ENCODE measurements around the gene IFI35. TPM values are rescaled to one million over a fixed set of nuclear protein-coding genes. Genes with fewer than 3 reads are reported as not detected.

The IFI35 gene
- polyA plus RNA-seq, 2 donors = 7.4 to 9.0 TPM

DNA sequence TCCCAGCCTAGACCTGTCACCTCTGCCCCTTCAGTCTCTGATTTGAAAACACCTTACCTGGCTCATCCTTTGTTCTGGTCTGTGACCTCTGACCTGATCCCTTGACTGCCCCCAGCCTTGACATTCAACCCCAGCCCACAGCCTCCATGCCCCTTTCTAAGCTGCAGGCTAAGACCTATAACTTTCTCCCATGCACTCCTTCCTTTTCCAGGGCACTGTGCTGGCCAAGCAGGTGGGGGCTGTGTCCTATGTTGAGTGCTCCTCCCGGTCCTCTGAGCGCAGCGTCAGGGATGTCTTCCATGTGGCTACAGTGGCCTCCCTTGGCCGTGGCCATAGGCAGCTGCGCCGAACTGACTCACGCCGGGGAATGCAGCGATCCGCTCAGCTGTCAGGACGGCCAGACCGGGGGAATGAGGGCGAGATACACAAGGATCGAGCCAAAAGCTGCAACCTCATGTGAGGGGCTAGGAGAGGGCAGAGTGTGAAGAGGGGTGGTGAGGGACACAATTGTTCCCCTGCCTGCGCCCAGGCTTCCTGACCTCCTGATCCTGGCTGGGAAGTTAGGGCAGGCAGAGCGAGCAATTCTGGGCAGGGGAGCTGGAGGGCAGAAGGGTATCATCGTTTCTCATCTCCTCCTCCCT lies 21.8 kb downstream of the IFI35 start:
- WGBS, 2 donors = 83% methylated on average over 17 of the region's 17 CpGs
- H3K27me3 ChIP-seq (ENCODE audit: control insufficient read depth in 1 of 2, insufficient read depth in 2 of 2, low read length in 2 of 2) = no peaks in the 10 kb centered on the region

DNA sequence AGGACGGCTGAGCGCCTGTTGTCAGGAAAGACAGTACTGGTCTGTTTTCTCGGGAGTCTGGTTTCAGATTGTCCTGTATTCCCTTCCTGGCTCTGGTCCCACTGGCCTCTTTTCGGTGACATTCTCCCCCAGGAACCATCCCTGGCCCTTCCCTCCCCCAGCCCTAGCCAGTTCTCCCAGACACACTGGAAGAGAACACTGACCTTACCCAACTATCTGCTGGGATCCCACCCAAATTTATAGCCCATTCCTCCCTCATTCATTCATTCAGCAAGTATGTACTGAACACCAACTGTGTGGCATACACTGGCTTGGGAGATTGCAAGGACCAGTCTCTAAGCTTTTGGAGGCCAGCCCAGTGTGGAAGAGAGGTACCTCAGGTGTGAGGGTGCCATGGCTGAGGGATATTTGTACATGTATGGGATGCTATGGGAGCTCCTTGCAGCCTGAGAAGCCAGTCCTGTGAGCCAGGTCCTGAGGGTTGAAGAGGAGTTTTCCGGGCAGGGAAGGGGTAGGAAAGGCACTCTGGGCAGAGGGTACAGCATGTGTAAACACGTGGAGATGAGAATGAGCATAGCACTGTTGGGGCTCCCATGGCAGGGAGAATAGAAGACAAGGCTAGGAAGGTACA lies 23.7 kb downstream of the IFI35 start:
- H3K27me3 ChIP-seq (ENCODE audit: control insufficient read depth in 1 of 2, insufficient read depth in 2 of 2, low read length in 2 of 2) = no peaks in the 10 kb centered on the region
- H3K27ac ChIP-seq (ENCODE audit: low read depth in 2 of 2, low read length in 1 of 2) = no peak overlapping the region
- H3K4me1 ChIP-seq (ENCODE audit: control insufficient read depth in 2 of 2, insufficient read depth in 2 of 2, low read length in 1 of 2) = no peaks in the 10 kb centered on the region
- no peaks in the 10 kb centered on the region for H3K36me3 ChIP-seq (ENCODE audit: control insufficient read depth in 2 of 2, insufficient read depth in 2 of 2, low read length in 1 of 2)
- WGBS, 2 donors = 74 to 75% methylated on average over 6 of the region's 6 CpGs
- H3K4me3 ChIP-seq (ENCODE audit: low read depth in 1 of 2, low read length in 2 of 2) = no peak overlapping the region
- H3K9me3 ChIP-seq (ENCODE audit: control insufficient read depth in 2 of 2, insufficient read depth in 1 of 2, low read depth in 1 of 2, low read length in 1 of 2) = no peaks in the 10 kb centered on the region

More for the DNA sequence above, 21.8 kb downstream of the IFI35 start:
- Histone ChIP-seq H3K9me3 (ENCODE audit: control insufficient read depth in 2 of 2, insufficient read depth in 1 of 2, low read depth in 1 of 2, low read length in 1 of 2) (no peaks in the 10 kb centered on the region), H3K36me3 (ENCODE audit: control insufficient read depth in 2 of 2, insufficient read depth in 2 of 2, low read length in 1 of 2) (no peaks in the 10 kb centered on the region), H3K4me3 (ENCODE audit: low read depth in 1 of 2, low read length in 2 of 2) (no peak overlapping the region), H3K4me1 (ENCODE audit: control insufficient read depth in 2 of 2, insufficient read depth in 2 of 2, low read length in 1 of 2) (peaks cover 0 to 2% of the 10 kb centered on the region in 2 donors), H3K27ac (ENCODE audit: low read depth in 2 of 2, low read length in 1 of 2) (no peak overlapping the region)

DNA sequence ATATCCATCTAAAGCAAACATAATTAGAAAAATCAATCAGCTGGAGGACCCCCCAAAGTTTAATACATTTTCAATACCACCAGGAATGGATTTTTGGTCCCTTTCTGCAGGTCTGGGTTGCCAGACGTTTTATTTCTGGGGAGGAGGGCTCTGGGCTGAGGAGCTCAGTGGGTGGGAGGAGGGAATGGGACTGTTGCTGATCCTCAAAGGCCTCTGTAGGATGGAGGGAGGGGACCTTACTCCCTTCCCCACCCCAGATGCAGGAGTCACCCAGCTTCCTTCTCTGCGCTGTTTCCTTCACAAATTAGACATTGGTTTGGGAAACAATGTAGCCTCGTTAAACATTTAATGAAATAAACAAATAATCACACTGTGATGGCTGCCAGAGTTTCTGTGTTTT lies 25.1 kb downstream of the IFI35 start:
- no peaks in the 10 kb centered on the region for H3K9me3 ChIP-seq (ENCODE audit: control insufficient read depth in 2 of 2, insufficient read depth in 1 of 2, low read depth in 1 of 2, low read length in 1 of 2)
- H3K4me3 ChIP-seq (ENCODE audit: low read depth in 1 of 2, low read length in 2 of 2) = no peak overlapping the region
- WGBS, 2 donors = 81 to 84% methylated on average over 3 of the region's 3 CpGs
- no peak overlapping the region for H3K27ac ChIP-seq (ENCODE audit: low read depth in 2 of 2, low read length in 1 of 2)
- H3K36me3 ChIP-seq (ENCODE audit: control insufficient read depth in 2 of 2, insufficient read depth in 2 of 2, low read length in 1 of 2) = no peaks in the 10 kb centered on the region
- no peaks in the 10 kb centered on the region for H3K4me1 ChIP-seq (ENCODE audit: control insufficient read depth in 2 of 2, insufficient read depth in 2 of 2, low read length in 1 of 2)
- no peaks in the 10 kb centered on the region for H3K27me3 ChIP-seq (ENCODE audit: control insufficient read depth in 1 of 2, insufficient read depth in 2 of 2, low read length in 2 of 2)

DNA sequence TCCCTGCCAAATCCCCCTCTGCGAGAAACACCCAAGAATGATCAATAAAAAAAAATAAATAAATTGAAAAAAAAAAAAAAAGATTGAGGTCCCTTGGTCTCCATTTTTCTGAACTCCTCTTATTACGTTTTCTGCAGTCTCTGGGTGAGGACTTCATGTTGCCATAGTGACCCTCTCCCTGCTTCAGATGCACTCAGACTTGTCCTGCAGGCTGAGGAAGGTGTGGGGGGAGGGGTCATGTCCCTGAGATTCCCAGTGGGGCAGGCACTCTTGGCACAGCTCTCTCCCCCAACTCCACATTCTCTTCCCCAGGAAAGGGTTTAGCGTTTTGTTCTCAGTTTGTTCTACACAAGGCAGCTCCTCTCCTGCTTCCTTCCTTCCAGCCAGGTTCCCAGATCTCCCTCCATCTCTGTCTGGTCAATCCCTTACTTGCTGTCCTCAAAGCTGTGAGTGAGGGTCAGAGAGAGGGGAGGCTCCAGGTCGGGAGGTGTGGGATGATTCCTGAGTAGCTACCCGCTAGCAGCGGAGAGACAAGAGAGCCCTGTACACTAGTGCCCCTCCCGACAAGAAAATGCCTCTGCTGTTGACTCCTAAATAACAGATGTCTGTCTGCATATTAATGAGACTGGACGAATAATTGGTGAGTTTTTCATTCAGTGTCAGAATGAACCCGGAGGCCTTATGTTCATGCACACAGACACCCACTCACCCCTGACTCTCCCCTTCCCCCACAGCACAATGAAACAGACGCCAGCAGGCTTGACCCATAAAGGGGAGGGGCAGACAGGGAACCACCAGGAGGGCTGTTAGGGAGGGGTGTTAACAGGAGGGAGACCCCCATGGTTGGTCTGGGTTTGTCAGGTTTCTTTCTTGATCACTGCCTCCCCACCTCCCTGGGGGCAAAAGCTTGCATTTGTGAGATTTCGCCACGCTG lies 27.6 kb downstream of the IFI35 start:
- 50 to 54% methylated on average over 12 of the region's 12 CpGs for WGBS, 2 donors
- H3K27ac ChIP-seq (ENCODE audit: low read depth in 2 of 2, low read length in 1 of 2) = no peak overlapping the region

DNA sequence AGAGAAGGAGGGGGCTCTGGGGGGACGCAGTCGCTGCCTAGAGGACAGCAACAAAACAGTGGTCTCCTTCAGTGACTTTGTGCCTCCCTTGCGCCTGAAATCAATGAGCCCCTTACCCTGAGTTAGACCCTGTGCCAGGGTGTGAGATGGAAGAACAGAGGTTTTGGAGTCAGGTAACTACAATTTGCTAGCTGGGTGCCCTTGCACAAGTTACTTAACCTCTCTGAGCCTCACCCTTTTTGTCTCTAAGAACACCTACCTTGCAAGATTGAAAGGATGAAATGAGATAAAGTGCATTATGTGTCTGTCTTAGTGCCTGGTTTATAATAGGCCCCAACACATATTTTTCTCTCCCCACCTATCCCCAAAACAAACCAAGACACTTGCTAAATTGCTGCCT lies 28.3 kb downstream of the IFI35 start:
- H3K9me3 ChIP-seq (ENCODE audit: control insufficient read depth in 2 of 2, insufficient read depth in 1 of 2, low read depth in 1 of 2, low read length in 1 of 2) = no peaks in the 10 kb centered on the region
- H3K27ac ChIP-seq (ENCODE audit: low read depth in 2 of 2, low read length in 1 of 2) = no peak overlapping the region
- H3K4me3 ChIP-seq (ENCODE audit: low read depth in 1 of 2, low read length in 2 of 2) = no peak overlapping the region
- H3K4me1 ChIP-seq (ENCODE audit: control insufficient read depth in 2 of 2, insufficient read depth in 2 of 2, low read length in 1 of 2) = no peaks in the 10 kb centered on the region
- 87 to 89% methylated on average over 3 of the region's 3 CpGs for WGBS, 2 donors
- no peaks in the 10 kb centered on the region for H3K36me3 ChIP-seq (ENCODE audit: control insufficient read depth in 2 of 2, insufficient read depth in 2 of 2, low read length in 1 of 2)
- H3K27me3 ChIP-seq (ENCODE audit: control insufficient read depth in 1 of 2, insufficient read depth in 2 of 2, low read length in 2 of 2) = no peaks in the 10 kb centered on the region

More for the DNA sequence above, 27.6 kb downstream of the IFI35 start:
- Histone ChIP-seq H3K9me3 (ENCODE audit: control insufficient read depth in 2 of 2, insufficient read depth in 1 of 2, low read depth in 1 of 2, low read length in 1 of 2) (no peaks in the 10 kb centered on the region), H3K4me3 (ENCODE audit: low read depth in 1 of 2, low read length in 2 of 2) (no peak overlapping the region), H3K4me1 (ENCODE audit: control insufficient read depth in 2 of 2, insufficient read depth in 2 of 2, low read length in 1 of 2) (no peaks in the 10 kb centered on the region), H3K36me3 (ENCODE audit: control insufficient read depth in 2 of 2, insufficient read depth in 2 of 2, low read length in 1 of 2) (no peaks in the 10 kb centered on the region), H3K27me3 (ENCODE audit: control insufficient read depth in 1 of 2, insufficient read depth in 2 of 2, low read length in 2 of 2) (no peaks in the 10 kb centered on the region)

DNA sequence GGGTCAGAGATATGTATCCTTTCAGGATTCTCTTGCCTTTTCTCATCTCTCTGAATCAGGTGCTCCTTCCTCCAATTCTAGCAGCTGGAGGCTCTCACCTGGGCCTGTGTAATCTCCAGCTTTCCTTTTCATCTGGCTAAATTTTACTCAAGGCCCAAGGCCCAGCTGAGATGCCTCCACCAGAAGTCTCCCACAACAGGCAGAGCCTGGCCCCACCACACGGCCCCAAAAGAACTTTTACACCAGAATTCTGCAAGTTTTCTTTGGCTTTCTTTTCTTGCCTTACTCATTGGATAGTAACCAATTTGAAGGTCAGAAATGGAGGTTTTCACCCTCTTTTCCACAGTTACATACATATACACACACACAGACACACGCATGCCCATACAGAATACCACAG lies 33.1 kb downstream of the IFI35 start:
- no peak overlapping the region for H3K27ac ChIP-seq (ENCODE audit: low read depth in 2 of 2, low read length in 1 of 2)
- H3K4me1 ChIP-seq (ENCODE audit: control insufficient read depth in 2 of 2, insufficient read depth in 2 of 2, low read length in 1 of 2) = no peaks in the 10 kb centered on the region
- no peak overlapping the region for H3K4me3 ChIP-seq (ENCODE audit: low read depth in 1 of 2, low read length in 2 of 2)
- no peaks in the 10 kb centered on the region for H3K9me3 ChIP-seq (ENCODE audit: control insufficient read depth in 2 of 2, insufficient read depth in 1 of 2, low read depth in 1 of 2, low read length in 1 of 2)
- H3K27me3 ChIP-seq (ENCODE audit: control insufficient read depth in 1 of 2, insufficient read depth in 2 of 2, low read length in 2 of 2) = no peaks in the 10 kb centered on the region
- whole genome bisulfite sequencing, 2 donors = 89 to 93% methylated on average over 2 of the region's 2 CpGs
- no peaks in the 10 kb centered on the region for H3K36me3 ChIP-seq (ENCODE audit: control insufficient read depth in 2 of 2, insufficient read depth in 2 of 2, low read length in 1 of 2)

DNA sequence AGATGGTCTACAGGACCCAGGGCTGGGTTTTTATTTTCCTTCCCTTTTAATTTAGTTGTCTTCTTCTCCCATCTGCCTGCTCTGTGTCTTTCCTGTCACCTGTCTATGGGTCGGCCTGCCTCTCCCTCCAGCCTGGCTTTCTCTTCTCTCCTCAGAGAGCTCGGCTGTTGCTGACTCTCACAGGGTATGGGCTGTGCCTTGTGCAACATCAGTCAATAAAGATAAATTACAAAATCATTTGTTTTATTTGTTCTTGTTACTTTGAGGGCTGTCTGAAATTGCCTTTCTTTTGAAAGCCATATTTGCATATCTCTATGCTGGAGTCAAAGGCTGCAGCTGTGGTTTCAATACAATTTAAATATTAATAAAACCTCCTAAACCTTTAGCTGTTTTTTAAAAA lies 34.1 kb downstream of the IFI35 start:
- no peaks in the 10 kb centered on the region for H3K4me1 ChIP-seq (ENCODE audit: control insufficient read depth in 2 of 2, insufficient read depth in 2 of 2, low read length in 1 of 2)
- H3K27me3 ChIP-seq (ENCODE audit: control insufficient read depth in 1 of 2, insufficient read depth in 2 of 2, low read length in 2 of 2) = no peaks in the 10 kb centered on the region
- no peak overlapping the region for H3K27ac ChIP-seq (ENCODE audit: low read depth in 2 of 2, low read length in 1 of 2)
- WGBS, 2 donors = 84 to 95% methylated on average over 2 of the region's 2 CpGs
- H3K9me3 ChIP-seq (ENCODE audit: control insufficient read depth in 2 of 2, insufficient read depth in 1 of 2, low read depth in 1 of 2, low read length in 1 of 2) = no peaks in the 10 kb centered on the region
- H3K4me3 ChIP-seq (ENCODE audit: low read depth in 1 of 2, low read length in 2 of 2) = no peak overlapping the region
- no peaks in the 10 kb centered on the region for H3K36me3 ChIP-seq (ENCODE audit: control insufficient read depth in 2 of 2, insufficient read depth in 2 of 2, low read length in 1 of 2)

DNA sequence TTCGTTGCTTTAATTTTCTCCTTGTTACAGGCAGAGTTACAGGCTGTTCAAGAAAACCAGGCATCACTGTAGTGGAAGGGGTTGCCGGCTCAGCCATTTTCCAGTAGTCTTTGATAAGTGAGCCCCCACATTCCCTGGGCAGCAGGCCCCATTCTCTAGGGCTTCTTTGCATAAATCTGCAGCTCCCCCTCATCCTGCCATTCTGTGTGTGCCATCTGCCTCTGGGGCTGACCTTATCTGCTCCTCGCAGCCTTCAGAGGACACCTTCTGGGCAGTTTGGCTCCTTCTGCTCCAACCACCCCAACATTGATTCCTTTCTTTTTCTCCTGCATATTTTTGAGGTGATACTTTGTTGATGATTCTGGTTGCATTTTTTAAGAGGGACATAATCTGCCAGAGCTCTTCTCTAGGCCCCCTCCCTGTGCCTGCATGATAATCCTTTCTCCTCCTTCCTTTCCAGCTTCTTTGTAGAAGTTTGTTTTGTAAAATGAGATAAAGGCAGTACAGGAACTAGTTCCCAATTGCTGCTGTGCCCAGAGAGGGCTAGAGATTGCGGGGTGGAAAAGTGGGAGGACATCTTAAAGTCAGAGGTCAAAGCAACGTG lies 35.5 kb downstream of the IFI35 start:
- no peak overlapping the region for H3K27ac ChIP-seq (ENCODE audit: low read depth in 2 of 2, low read length in 1 of 2)
- WGBS, 2 donors = 79 to 83% methylated on average over 5 of the region's 5 CpGs
- no peak overlapping the region for H3K4me3 ChIP-seq (ENCODE audit: low read depth in 1 of 2, low read length in 2 of 2)
- no peaks in the 10 kb centered on the region for H3K4me1 ChIP-seq (ENCODE audit: control insufficient read depth in 2 of 2, insufficient read depth in 2 of 2, low read length in 1 of 2)
- no peaks in the 10 kb centered on the region for H3K9me3 ChIP-seq (ENCODE audit: control insufficient read depth in 2 of 2, insufficient read depth in 1 of 2, low read depth in 1 of 2, low read length in 1 of 2)
- H3K27me3 ChIP-seq (ENCODE audit: control insufficient read depth in 1 of 2, insufficient read depth in 2 of 2, low read length in 2 of 2) = no peaks in the 10 kb centered on the region
- H3K36me3 ChIP-seq (ENCODE audit: control insufficient read depth in 2 of 2, insufficient read depth in 2 of 2, low read length in 1 of 2) = no peaks in the 10 kb centered on the region

DNA sequence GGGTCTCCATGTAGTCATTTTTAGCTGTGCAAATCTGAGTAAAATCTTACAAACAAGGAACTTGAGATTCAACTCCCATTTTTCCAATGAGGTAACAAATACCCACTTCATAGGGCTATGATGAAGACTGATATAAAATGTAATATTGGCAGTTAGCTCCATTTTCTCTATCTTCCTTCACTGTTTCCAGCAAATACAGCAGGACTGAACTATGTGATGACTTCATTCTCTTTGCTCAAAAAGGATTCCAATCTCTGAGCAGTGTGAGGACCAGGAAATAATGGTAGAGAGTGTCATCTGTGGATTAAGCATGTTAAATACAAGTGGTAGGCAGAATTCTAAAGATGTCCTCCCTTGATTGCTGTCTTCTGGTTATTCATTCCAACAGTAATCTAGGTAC lies 36.7 kb downstream of the IFI35 start:
- no peaks in the 10 kb centered on the region for H3K9me3 ChIP-seq (ENCODE audit: control insufficient read depth in 2 of 2, insufficient read depth in 1 of 2, low read depth in 1 of 2, low read length in 1 of 2)
- H3K27ac ChIP-seq (ENCODE audit: low read depth in 2 of 2, low read length in 1 of 2) = no peak overlapping the region
- no peaks in the 10 kb centered on the region for H3K4me1 ChIP-seq (ENCODE audit: control insufficient read depth in 2 of 2, insufficient read depth in 2 of 2, low read length in 1 of 2)
- H3K4me3 ChIP-seq (ENCODE audit: low read depth in 1 of 2, low read length in 2 of 2) = no peak overlapping the region
- H3K36me3 ChIP-seq (ENCODE audit: control insufficient read depth in 2 of 2, insufficient read depth in 2 of 2, low read length in 1 of 2) = no peaks in the 10 kb centered on the region
- no peaks in the 10 kb centered on the region for H3K27me3 ChIP-seq (ENCODE audit: control insufficient read depth in 1 of 2, insufficient read depth in 2 of 2, low read length in 2 of 2)
